Measurements from ENCODE around the gene LRRC8D. TPM values are rescaled to one million over a fixed set of nuclear protein-coding genes. Genes with fewer than 3 reads are reported as not detected.
A peak's percentile ranks its signal among the peaks of the same experiment; 100 is the strongest.

The LRRC8D gene
- total RNA-seq, 1 donor from 2014 or later: 17.0 TPM

GRCh38 chr1:89906088-89906487, 85.3 kb downstream of the LRRC8D start:
- DNase-seq (no peak), ATAC-seq (no peak)
- Histone ChIP-seq H3K27me3 (no peaks in the 10 kb centered on the region), H3K27ac (no peak overlapping the region), H3K4me3 (no peak overlapping the region), H3K9me3 (no peaks in the 10 kb centered on the region), H3K4me1 (peaks cover 15% of the 10 kb centered on the region), H3K36me3 (no peaks in the 10 kb centered on the region)
- TF ChIP-seq, protein P1, sequence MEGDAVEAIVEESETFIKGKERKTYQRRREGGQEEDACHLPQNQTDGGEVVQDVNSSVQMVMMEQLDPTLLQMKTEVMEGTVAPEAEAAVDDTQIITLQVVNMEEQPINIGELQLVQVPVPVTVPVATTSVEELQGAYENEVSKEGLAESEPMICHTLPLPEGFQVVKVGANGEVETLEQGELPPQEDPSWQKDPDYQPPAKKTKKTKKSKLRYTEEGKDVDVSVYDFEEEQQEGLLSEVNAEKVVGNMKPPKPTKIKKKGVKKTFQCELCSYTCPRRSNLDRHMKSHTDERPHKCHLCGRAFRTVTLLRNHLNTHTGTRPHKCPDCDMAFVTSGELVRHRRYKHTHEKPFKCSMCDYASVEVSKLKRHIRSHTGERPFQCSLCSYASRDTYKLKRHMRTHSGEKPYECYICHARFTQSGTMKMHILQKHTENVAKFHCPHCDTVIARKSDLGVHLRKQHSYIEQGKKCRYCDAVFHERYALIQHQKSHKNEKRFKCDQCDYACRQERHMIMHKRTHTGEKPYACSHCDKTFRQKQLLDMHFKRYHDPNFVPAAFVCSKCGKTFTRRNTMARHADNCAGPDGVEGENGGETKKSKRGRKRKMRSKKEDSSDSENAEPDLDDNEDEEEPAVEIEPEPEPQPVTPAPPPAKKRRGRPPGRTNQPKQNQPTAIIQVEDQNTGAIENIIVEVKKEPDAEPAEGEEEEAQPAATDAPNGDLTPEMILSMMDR (IDR thresholded peaks at IDR 0.05): no peak
- intact Hi-C loops (cut with DNase I): no loop called here

GRCh38 chr1:89907727-89908212, 86.9 kb downstream of the LRRC8D start:
- Histone ChIP-seq H3K4me1 (peaks cover 15% of the 10 kb centered on the region), H3K9me3 (no peaks in the 10 kb centered on the region), H3K4me3 (no peak overlapping the region), H3K27ac (no peak overlapping the region), H3K27me3 (no peaks in the 10 kb centered on the region), H3K36me3 (no peaks in the 10 kb centered on the region)
- intact Hi-C loops (cut with DNase I): no loop called here
- DNase-seq (no peak), ATAC-seq (no peak)
- TF ChIP-seq, protein P1 (IDR thresholded peaks at IDR 0.05): no peak

- no peaks in the 10 kb centered on the region for H3K27me3 ChIP-seq
- no peak overlapping the region for H3K27ac ChIP-seq
- intact Hi-C loops (cut with DNase I): no loop called here
- TF ChIP-seq, protein P1 (IDR thresholded peaks at IDR 0.05): no peak
- no peaks in the 10 kb centered on the region for H3K9me3 ChIP-seq
- no peaks in the 10 kb centered on the region for H3K36me3 ChIP-seq
- DNase-seq (no peak), ATAC-seq (no peak)
- peaks cover 15% of the 10 kb centered on the region for H3K4me1 ChIP-seq
- no peak overlapping the region for H3K4me3 ChIP-seq
Measured at GRCh38 chr1:89908273-89908671, 87.4 kb downstream of the LRRC8D start.

GRCh38 chr1:89908672-89909436, 88.0 kb downstream of the LRRC8D start:
- Histone ChIP-seq H3K36me3 (no peaks in the 10 kb centered on the region), H3K27ac (no peak overlapping the region), H3K27me3 (no peaks in the 10 kb centered on the region), H3K4me1 (peaks cover 13% of the 10 kb centered on the region), H3K9me3 (no peaks in the 10 kb centered on the region), H3K4me3 (no peak overlapping the region)
- peak; percentile 50 for ATAC-seq
- no peak for DNase-seq
- TF ChIP-seq, protein P1 (IDR thresholded peaks at IDR 0.05): no peak
- intact Hi-C loops (cut with DNase I): no loop called here

DNA sequence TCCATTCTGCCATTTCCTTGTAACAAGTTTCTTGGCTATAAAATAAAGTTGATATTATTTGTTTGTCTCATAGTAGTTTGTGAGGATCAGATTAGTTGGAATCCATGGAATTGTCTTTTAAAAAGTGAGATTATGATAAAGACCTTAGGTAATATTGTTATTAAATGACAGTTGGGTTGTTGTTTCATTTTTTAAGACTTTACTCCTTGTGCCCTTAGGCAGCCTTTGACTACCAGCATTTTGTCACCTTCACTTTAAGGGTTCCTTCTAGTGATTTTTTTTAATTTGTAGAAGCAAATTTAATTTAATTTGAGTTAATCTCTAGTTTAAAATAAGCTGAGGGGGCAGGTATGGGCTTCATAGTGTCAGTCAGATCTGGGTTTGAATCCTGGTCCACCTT, 89.4 kb downstream of the LRRC8D start:
- H3K4me1 ChIP-seq: peaks cover 6% of the 10 kb centered on the region
- H3K27me3 ChIP-seq: no peaks in the 10 kb centered on the region
- ATAC-seq (no peak), DNase-seq (no peak)
- no peaks in the 10 kb centered on the region for H3K36me3 ChIP-seq
- no peak overlapping the region for H3K4me3 ChIP-seq
- intact Hi-C loops (cut with DNase I): no loop called here
- TF ChIP-seq, protein P1 (IDR thresholded peaks at IDR 0.05): no peak
- H3K27ac ChIP-seq: no peak overlapping the region
- no peaks in the 10 kb centered on the region for H3K9me3 ChIP-seq

All from upper lobe of right lung (tissue), 1 donor.